ENCODE data around the gene FNDC8.

- no peak for TF ChIP-seq CTCF (IDR thresholded peaks at IDR 0.05)
- TF ChIP-seq POLR2A (IDR thresholded peaks at IDR 0.05): no peak
Observed at GRCh38 chr17:35132816-35133550, 11.6 kb downstream of the FNDC8 start.
